Activated CD4-positive, alpha-beta T cell treated with anti-CD3 and anti-CD28 coated beads for 36 hours (primary cell): Measurements from ENCODE around the gene TRIOBP. TPM values are rescaled to one million over a fixed set of nuclear protein-coding genes. Genes with fewer than 3 reads are reported as not detected.

ENCODE experiments used
- ATAC-seq: fragments of 200-7000 bp; cut with Tn5 transposase; one replicate; pipeline ENCODE4 v1.10.0; 2021; ENCODE audit warnings: mild to moderate bottlenecking, moderate library complexity
- CTCF ChIA-PET: fragments of 350-600 bp; sonication (Branson Sonifier 250); formaldehyde crosslinking; loops from one replicate; lab custom pipeline; 2021; ENCODE audit warnings: antibody characterized with exemption; lab: Charles Lee
- POLR2A ChIA-PET: fragments of 350-600 bp; sonication (Branson Sonifier 250); formaldehyde crosslinking; loops from one replicate; lab custom pipeline; 2021; ENCODE audit warnings: antibody characterized with exemption, inconsistent platforms; lab: Charles Lee
- DNase-seq: peaks from one replicate; pipeline ENCODE4 v3.0.0-alpha.2; 2020
- H3K27ac Mint-ChIP-seq: one replicate; pipeline ENCODE4 v1.8.0; 2021; ENCODE audit warnings: mixed read lengths
- H3K27me3 Mint-ChIP-seq: one replicate; pipeline ENCODE4 v1.8.0; 2021; ENCODE audit warnings: mixed read lengths
- H3K36me3 Mint-ChIP-seq: one replicate; pipeline ENCODE4 v1.8.0; 2021; ENCODE audit warnings: low read depth, mixed read lengths
- H3K4me1 Mint-ChIP-seq: one replicate; pipeline ENCODE4 v1.8.0; 2021; ENCODE audit warnings: mixed read lengths
- H3K4me3 Mint-ChIP-seq: one replicate; pipeline ENCODE4 v1.8.0; 2021; ENCODE audit warnings: mild to moderate bottlenecking, moderate library complexity, mixed read lengths
- H3K9me3 Mint-ChIP-seq: one replicate; pipeline ENCODE4 v1.8.0; 2021; ENCODE audit warnings: low read depth, mixed read lengths
- intact Hi-C, 2 experiments: fragments of 100-400 bp; cut with DNase I in 1 of 2; cut with micrococcal nuclease in 1 of 2; formaldehyde crosslinking; loops; one replicate each; pipeline versions ENCODE4 v1.14.2 to v1.15.1; 2022 to 2024; cut with DNase I, micrococcal nuclease
- total RNA-seq, 2 experiments: library from RNA; stranded (reverse); gene quantifications; one replicate each; pipeline ENCODE4 v1.2.3, GENCODE V29; 2021

The TRIOBP gene
- total RNA-seq, 2 experiments from 2014 or later, result 23.3 to 26.1 TPM

DNA sequence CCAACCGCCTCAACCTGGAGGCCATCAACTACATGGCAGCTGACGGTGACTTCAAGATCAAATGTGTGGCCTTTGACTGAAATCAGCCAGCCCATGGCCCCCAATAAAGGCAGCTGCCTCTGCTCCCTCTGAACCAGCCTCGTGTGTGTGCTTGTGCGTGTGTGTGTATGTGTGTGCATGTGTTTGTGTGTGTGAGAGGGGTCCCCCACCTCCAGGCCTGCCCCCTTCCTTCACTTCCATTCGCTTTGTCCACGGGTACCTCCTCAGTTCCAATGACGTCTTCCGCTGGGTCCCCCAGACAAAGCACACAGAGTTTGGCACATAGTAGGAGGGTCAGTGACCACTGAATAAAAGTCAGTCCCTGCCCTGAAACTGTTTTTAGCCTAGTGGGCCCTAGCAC lies 17.2 kb upstream of the TRIOBP start:
- CTCF ChIA-PET, result interaction anchor here (0.6 to 4.8 kb wide), 9 partner anchors 9 to 421 kb away, joined by 3 to 79 read pairs (median 8); partner anchors contain the start of gene PDXP
- no peaks in the 10 kb centered on the region for H3K9me3 Mint-ChIP-seq
- no peak overlapping the region for H3K4me3 Mint-ChIP-seq
- intact Hi-C loops, result loop anchor here in 1 of 2 experiments (5.0 to 10.0 kb wide), 4 partner anchors 142 to 1075 kb away; partner anchors contain the start of genes MFNG, RAC2 and SUN2
- H3K27me3 Mint-ChIP-seq, result no peaks in the 10 kb centered on the region
- H3K36me3 Mint-ChIP-seq, result peaks cover 10% of the 10 kb centered on the region
- peaks cover 33% of the 10 kb centered on the region for H3K4me1 Mint-ChIP-seq
- ATAC-seq (no peak), DNase-seq (no peak)
- POLR2A ChIA-PET, result no interaction called here
- no peak overlapping the region for H3K27ac Mint-ChIP-seq

DNA sequence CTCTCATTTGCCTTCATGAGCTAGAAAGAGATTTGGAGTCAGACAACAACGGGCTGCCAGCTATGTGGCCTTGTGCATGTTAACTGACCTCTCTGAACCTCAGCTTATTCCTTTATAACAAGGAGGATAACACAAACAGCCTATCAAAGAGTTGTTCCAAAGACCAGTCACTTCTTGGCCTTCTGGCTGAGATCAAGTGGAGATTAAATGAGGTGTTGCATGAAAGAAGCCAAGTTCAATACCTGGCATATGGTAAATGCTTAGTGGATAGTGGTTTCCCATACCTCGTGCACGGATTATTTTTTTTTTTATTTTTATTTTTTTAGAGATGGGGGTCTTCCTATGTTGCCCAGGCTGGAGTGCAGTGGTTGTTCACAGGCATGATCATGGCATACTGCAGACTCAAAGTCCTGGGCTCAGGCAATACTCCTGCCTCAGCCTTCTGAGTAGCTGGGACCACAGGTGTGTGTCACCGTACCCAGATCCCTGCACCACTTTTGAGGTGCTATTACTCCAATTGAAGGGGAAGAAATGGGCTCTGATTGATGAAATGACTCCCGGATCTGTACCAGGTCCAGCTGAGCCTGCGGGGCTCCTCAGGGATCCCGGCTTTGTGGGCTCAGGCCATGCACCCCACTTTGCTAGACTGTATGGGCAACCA lies 16.5 kb upstream of the TRIOBP start:
- no peaks in the 10 kb centered on the region for H3K27me3 Mint-ChIP-seq
- peaks cover 26% of the 10 kb centered on the region for H3K4me1 Mint-ChIP-seq
- CTCF ChIA-PET, result interaction anchor here (0.6 to 4.8 kb wide), 17 partner anchors 7 to 421 kb away, joined by 3 to 79 read pairs (median 6); partner anchors contain the start of genes GGA1, PDXP and SH3BP1
- DNase-seq, result no peak
- no peak overlapping the region for H3K4me3 Mint-ChIP-seq
- no peak overlapping the region for H3K27ac Mint-ChIP-seq
- POLR2A ChIA-PET, result no interaction called here
- intact Hi-C loops, result loop anchor here in 1 of 2 experiments (5.0 kb wide), 1 partner anchor 143 kb away; no protein-coding TSS in a partner anchor
- H3K9me3 Mint-ChIP-seq, result no peaks in the 10 kb centered on the region
- H3K36me3 Mint-ChIP-seq, result peaks cover 10% of the 10 kb centered on the region
- no peak for ATAC-seq

DNA sequence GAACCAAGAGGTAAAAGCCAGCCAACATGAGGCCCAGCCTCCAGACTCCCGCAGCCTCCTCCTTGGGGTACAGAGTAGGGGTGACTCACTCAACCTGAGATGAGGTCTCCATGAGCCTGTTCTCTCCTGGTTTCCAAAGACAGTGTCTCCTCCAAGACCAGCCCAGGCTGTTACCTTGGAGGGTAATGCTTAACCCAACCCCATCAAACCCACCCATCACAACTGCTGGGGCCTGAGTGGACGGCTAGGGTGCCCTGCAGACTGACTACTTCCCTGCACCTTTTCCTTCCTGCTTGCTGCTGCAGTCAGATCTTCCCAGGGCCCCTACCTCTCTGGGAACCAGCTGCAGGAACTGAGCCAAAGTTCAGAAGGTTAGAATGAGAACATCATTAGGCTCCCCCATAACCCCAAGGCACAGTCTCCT lies 15.8 kb upstream of the TRIOBP start:
- ATAC-seq (no peak), DNase-seq (no peak)
- Mint-ChIP-seq H3K9me3 (no peaks in the 10 kb centered on the region), H3K4me1 (peaks cover 24% of the 10 kb centered on the region), H3K27ac (peak overlapping the region; percentile 67), H3K27me3 (no peaks in the 10 kb centered on the region), H3K4me3 (no peak overlapping the region), H3K36me3 (peaks cover 10% of the 10 kb centered on the region)
- intact Hi-C loops, result loop anchor here (1.0 to 5.0 kb wide), 6 partner anchors 23 to 144 kb away; partner anchors contain the start of genes GGA1 (in 1 of the 2), PDXP (in 1 of the 2) and SH3BP1 (in 1 of the 2)
- ChIA-PET POLR2A (interaction anchor here (0.8 kb wide), 1 partner anchor 54 kb away, joined by 4 read pairs; no protein-coding TSS in a partner anchor), CTCF (interaction anchor here (0.6 to 4.8 kb wide), 23 partner anchors 8 to 162 kb away, joined by 3 to 79 read pairs (median 6); partner anchors contain the start of genes GGA1, PDXP and SH3BP1)

DNA sequence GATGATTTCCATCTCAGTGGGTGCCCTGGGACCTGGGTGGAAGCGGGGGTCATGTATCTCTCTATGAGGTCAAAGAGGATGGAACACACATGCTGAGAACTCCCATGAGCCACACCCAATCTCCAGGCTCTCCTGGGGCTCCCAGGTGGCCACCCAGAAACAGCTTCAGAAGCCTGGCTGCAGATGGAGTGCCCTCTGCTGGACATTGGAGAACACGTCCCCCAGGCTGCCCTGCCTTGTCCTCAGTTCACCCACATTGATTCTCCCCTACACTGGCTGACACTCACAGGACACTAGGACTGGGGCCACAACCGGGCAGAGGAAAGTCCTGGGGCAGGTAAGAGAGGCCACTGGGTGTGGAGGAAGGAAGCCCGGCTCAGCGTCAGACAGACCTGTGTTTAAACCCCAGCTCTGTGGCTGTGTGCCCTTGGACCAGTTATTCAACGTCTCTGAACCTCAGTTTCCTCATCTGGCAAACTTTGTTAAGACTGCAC lies 15.2 kb upstream of the TRIOBP start:
- Mint-ChIP-seq H3K27ac (peak overlapping the region; percentile 67), H3K4me1 (peaks cover 24% of the 10 kb centered on the region), H3K36me3 (peaks cover 8% of the 10 kb centered on the region), H3K27me3 (no peaks in the 10 kb centered on the region), H3K4me3 (no peak overlapping the region), H3K9me3 (no peaks in the 10 kb centered on the region)
- intact Hi-C loops, result loop anchor here (1.0 to 5.0 kb wide), 6 partner anchors 23 to 144 kb away; partner anchors contain the start of genes GGA1 (in 1 of the 2), PDXP (in 1 of the 2) and SH3BP1 (in 1 of the 2)
- ChIA-PET POLR2A (interaction anchor here (0.5 to 1.8 kb wide), 4 partner anchors 13 to 55 kb away, joined by 3 to 5 read pairs (median 4); partner anchors contain the start of gene PDXP), CTCF (interaction anchor here (0.5 to 4.8 kb wide), 24 partner anchors 9 to 161 kb away, joined by 3 to 79 read pairs (median 6); partner anchors contain the start of genes GGA1, PDXP and SH3BP1)
- peak; percentile 87 for DNase-seq
- peak; percentile 53 for ATAC-seq

DNA sequence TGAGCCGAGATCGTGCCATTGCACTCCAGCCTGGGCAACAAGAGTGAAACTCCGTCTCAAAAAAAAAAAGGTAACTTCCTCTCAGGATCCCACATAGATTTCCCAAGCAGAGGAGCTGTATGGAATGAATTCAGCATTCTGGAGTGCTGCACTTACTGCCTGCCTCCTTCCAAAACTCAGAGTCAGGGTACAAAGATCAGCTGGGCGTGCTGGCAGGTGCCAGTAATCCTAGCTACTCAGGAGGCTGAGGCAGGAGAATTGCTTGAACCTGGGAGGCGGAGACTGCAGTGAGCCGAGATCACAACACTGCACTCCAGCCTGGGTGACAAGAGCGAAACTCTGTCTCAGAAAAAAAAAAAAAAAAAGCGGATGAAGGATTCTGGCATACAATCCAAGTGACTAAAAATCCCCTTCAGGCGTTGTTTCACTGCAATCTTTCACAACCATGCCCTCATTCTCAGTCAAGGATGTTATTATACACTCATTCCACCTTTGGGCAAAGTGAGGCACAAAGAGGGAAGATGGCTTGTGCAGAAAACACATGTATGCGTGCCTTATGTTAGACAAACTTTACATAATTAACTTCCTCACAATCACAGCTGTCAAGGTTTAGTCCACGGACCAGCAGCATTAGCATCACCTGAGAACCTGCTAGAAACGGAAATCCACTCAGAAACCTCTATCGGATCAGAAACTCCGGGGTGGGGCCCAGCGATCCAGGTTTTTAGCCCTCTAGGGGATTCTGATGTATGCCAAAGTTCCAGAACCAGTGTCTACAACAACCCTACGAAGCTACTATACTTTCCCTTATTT lies 11.8 kb upstream of the TRIOBP start:
- ATAC-seq, result no peak
- CTCF ChIA-PET, result interaction anchor here (0.6 to 2.9 kb wide), 7 partner anchors 13 to 1021 kb away, joined by 3 to 23 read pairs (median 4); partner anchors contain the start of genes GTPBP1 and PDXP
- no peak overlapping the region for H3K27ac Mint-ChIP-seq
- no peak for DNase-seq
- H3K4me1 Mint-ChIP-seq, result peaks cover 30% of the 10 kb centered on the region
- H3K27me3 Mint-ChIP-seq, result no peaks in the 10 kb centered on the region
- intact Hi-C loops, result loop anchor here in 1 of 2 experiments (5.0 kb wide), 1 partner anchor 148 kb away; no protein-coding TSS in a partner anchor
- no peak overlapping the region for H3K4me3 Mint-ChIP-seq
- POLR2A ChIA-PET, result interaction anchor here (0.7 to 1.4 kb wide), 2 partner anchors 51 to 92 kb away, joined by 3 to 10 read pairs; no protein-coding TSS in a partner anchor
- H3K9me3 Mint-ChIP-seq, result no peaks in the 10 kb centered on the region
- peaks cover 23% of the 10 kb centered on the region for H3K36me3 Mint-ChIP-seq

DNA sequence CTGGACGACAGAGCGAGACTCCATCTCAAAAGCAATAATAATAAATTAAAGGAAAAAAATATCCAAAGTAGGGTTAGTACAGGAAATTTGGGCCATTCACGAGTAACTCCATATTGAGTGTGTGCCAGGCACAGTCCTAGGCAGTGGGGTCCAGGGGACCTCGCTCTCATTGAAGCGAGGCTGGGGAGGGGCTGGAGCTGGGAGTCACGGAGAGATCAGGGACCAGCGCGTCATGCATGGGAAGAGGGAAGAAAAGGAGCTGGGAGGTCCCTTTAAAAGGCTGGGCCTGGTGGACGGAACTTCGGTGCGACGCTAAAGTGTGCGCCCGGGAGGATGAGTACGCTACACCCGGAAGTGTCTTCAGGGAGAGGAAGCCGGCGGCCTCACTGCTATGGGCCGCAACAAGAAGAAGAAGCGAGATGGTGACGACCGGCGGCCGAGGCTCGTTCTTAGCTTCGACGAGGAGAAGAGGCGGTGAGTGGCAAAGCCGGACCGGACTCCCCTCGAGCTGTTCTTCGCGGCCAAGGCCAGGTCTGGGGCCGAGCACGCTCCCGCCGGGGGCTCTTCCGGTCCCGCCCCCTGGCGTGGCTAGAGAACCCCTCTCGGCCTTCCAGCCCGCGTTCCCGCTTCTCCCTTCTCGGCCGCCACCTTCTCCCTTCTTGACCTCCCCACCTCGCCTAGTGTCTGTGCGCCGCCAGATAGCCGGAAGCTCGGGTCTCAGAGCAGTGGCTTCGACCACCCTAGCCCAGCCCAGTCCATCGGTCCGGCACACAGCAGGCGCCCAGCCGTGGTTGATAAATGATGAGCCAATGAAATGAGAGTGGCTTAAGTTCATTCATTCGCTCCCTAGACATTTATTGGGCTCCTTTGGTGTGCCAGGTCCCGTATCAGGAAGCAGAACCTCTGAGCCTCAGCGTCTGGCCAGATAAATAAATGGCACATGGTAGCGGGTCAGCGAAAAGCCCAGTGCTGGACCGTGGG lies 10.6 kb upstream of the TRIOBP start, which contains the start of gene NOL12:
TSS of gene NOL12 (plus strand) at position 342 of the 981 bp plus-strand sequence. CDS start at position 392, 50 bp downstream.
- Mint-ChIP-seq H3K4me3 (peak within 1 kb of the TSS; percentile 90), H3K27me3 (no peaks in the 10 kb centered on the region), H3K9me3 (no peaks in the 10 kb centered on the region), H3K27ac (peak within 1 kb of the TSS; percentile 98), H3K4me1 (peaks cover 27% of the 10 kb centered on the region), H3K36me3 (peaks cover 32% of the 10 kb centered on the region)
- intact Hi-C loops, result loop anchor here (1.0 to 2.0 kb wide), 6 partner anchors 9 to 158 kb away; partner anchors contain the start of genes PDXP (in 2 of the 2), ANKRD54 (in 1 of the 2), GGA1 (in 1 of the 2) and SH3BP1 (in 1 of the 2)
- peak; percentile 84 for DNase-seq
- CTCF ChIA-PET, result interaction anchor here (0.5 to 2.9 kb wide), 10 partner anchors 24 to 1019 kb away, joined by 3 to 23 read pairs (median 4); partner anchors contain the start of genes GTPBP1 and PDXP
- POLR2A ChIA-PET, result interaction anchor here (0.6 to 1.4 kb wide), 4 partner anchors 9 to 67 kb away, joined by 3 to 4 read pairs (median 4); partner anchors contain the start of gene LGALS1
- peak; percentile 82 for ATAC-seq

DNA sequence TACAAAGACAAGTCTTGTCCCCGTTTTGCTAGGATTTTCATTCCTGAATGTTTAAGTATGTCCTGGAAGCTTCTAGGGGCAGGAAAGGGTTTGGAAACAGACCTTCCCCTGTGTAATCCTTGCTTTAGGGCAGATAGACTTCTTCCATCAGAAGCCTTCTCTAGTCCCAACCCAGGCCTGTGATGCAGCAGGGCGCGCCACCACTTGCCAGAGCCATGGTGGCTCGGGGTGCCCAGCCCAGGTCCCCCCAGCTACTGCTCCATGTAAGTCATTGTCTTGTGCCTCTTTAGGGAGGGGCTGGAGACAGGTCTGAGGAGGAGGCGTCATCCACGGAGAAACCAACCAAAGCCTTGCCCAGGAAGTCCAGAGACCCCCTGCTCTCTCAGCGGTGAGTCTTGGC lies 6.4 kb upstream of the TRIOBP start:
- Mint-ChIP-seq H3K9me3 (no peaks in the 10 kb centered on the region), H3K4me1 (peaks cover 23% of the 10 kb centered on the region), H3K27me3 (no peaks in the 10 kb centered on the region), H3K4me3 (no peak overlapping the region), H3K36me3 (peaks cover 56% of the 10 kb centered on the region), H3K27ac (no peak overlapping the region)
- ChIA-PET CTCF (interaction anchor here (1.0 kb wide), 1 partner anchor 48 kb away, joined by 4 read pairs; no protein-coding TSS in a partner anchor), POLR2A (no interaction called here)
- intact Hi-C loops, result no loop called here
- no peak for DNase-seq
- ATAC-seq, result no peak

DNA sequence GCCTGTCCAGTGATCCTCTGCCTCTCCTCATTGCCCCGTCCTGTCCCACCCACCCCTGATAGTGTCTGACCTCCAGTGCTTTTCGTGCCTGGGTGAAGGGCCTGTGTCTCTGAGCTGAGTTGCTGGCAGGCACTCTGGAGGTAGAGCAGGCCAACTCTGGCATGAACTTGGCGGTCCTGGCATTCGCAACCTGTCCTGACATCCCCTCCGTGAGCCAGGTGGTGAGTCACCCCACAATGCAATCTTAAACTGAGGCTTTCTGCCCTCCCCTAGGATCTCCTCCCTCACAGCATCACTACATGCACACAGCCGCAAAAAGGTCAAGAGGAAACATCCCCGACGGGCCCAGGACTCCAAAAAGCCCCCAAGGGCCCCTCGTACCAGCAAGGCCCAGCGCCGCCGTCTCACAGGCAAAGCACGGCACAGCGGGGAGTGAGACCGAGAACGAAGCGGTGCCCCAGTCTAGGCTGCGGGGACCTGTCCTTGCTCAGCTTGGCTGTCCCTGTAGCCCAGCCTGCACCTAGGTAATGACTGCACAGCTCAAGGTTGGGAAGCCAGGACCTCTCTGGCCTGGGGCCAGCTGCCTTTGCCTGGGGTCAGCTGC lies 5.8 kb upstream of the TRIOBP start:
- ChIA-PET CTCF (no interaction called here), POLR2A (no interaction called here)
- no peak overlapping the region for H3K4me3 Mint-ChIP-seq
- ATAC-seq (no peak), DNase-seq (no peak)
- no peaks in the 10 kb centered on the region for H3K27me3 Mint-ChIP-seq
- H3K36me3 Mint-ChIP-seq, result peaks cover 60% of the 10 kb centered on the region
- H3K4me1 Mint-ChIP-seq, result peaks cover 24% of the 10 kb centered on the region
- no peak overlapping the region for H3K27ac Mint-ChIP-seq
- intact Hi-C loops, result no loop called here
- no peaks in the 10 kb centered on the region for H3K9me3 Mint-ChIP-seq

DNA sequence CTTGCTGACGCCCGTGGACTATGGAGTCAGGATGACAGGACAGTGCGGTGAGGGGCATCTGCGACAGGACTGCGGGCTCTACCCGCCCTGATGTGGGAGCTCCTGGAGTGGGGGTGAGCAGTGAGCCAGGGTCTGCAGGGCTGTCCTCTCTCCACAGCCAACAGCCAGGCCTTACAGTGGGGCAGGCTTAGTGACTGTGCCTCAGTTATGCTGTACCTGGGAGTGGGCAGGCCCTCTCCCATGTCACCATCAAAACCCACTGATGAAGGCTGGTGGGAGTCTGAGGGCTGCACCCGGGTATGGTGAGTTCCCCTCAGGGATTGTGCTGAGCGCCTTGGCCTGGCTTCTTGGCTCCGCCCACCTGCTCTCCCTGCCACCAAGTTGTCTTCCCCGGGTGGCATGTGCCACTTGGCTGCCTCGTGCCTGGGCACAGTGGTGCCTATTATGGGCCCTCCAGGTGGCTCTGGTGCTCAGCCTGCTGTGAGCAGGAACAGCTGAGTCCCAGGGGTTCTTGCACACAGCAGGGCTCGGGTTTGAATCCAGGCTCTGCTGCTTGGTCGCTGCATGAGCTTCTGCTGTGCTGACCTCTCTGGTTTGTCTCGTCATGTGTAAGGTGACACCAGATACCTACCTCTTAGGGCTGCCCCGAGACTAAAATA lies 4.1 kb upstream of the TRIOBP start:
- ATAC-seq (no peak), DNase-seq (no peak)
- H3K9me3 Mint-ChIP-seq, result no peaks in the 10 kb centered on the region
- ChIA-PET CTCF (no interaction called here), POLR2A (interaction anchor here (0.6 kb wide), 1 partner anchor 154 kb away, joined by 3 read pairs; no protein-coding TSS in a partner anchor)
- no peak overlapping the region for H3K27ac Mint-ChIP-seq
- no peaks in the 10 kb centered on the region for H3K27me3 Mint-ChIP-seq
- peaks cover 26% of the 10 kb centered on the region for H3K4me1 Mint-ChIP-seq
- peaks cover 58% of the 10 kb centered on the region for H3K36me3 Mint-ChIP-seq
- intact Hi-C loops, result no loop called here
- no peak overlapping the region for H3K4me3 Mint-ChIP-seq
